ENCODE results near the gene BRIP1.
"Not testable (repeated sequence)": the region's sequence is repeated elsewhere in the genome, so short reads cannot be mapped to it uniquely, and the experiment has no call there.

Gene BRIP1

GRCh38 chr17:61862975-61863800, at the start of gene BRIP1:
Gene BRIP1 (minus strand): TSS chr17:61863528. CDS start chr17:61861539, 1,989 bp downstream.
- peak; percentile 97 for DNase-seq

DNA sequence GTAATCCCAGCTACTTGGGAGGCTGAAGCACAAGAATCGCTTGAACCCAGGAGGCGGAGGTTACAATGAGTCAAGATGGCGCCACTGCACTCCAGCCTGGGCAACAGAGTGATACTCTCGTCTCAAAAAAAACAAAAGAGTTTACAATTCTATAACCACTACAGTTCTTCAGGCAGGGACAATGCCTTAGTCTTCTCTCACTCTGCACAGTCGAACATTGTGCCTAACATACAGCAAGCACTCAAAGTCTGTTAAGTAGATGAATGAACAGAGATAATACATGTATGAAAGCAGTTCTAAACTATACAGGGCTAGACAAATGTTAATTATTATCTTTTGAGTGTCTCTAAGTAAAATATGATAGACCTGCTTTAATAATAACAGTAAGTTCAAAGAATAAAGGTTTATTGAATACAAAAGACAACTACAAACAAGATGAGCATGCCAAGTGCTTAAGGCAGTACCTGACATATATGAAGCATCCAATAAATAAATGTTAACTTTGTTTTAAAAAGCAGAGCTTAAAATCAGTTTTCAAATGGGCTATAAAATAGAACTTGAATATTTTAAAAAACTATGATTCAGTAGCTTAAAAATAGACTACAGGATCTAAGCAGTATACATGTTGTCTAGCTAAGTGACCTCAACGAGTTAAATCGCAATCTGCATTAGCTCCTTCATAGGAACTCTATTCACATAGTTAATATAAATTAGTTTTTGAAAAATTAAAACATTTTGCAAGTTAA, 45.1 kb upstream of the BRIP1 start:
- no peak for DNase-seq

GRCh38 chr17:61907361-61907760, 44.0 kb upstream of the BRIP1 start:
- no peak for DNase-seq

DNA sequence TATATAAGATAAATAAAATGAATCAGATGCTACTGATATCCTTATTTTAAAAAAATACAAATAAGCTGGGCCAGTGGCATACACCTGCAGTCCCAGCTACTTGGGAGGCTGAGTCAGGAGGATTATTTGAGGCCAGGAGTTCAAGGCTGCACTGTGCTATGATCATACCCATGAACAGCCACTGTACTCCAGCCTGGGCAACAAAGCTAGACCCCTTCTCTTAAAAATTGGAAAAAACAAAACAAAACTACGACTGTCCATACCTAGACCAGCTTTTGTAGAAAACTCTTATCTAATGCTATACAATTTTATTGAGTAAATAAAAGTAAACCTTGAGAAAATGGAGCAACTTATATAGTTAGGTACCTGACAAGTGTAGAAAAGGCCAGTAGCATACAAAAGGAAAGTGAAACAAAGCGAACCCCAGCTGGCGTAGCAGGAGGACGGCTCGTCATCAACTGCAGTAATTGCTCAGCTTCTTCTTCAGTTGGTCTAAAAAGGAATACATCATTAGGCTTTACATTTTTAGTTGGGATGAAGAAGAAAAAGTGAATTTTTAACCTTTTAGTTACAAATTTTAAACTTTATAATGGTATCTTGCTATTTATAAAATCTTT, 40.9 kb upstream of the BRIP1 start:
- no peak for DNase-seq

- no peak for DNase-seq
Observed at GRCh38 chr17:61903251-61903650, 39.9 kb upstream of the BRIP1 start.

- DNase-seq: no peak
Observed at GRCh38 chr17:61897548-61898180, 34.3 kb upstream of the BRIP1 start.

GRCh38 chr17:61895391-61895790, 32.1 kb upstream of the BRIP1 start:
- DNase-seq: no peak

- DNase-seq: not testable (repeated sequence)
Observed at GRCh38 chr17:61894310-61894709, 31.0 kb upstream of the BRIP1 start.

GRCh38 chr17:61887733-61888132, 24.4 kb upstream of the BRIP1 start:
- not testable (repeated sequence) for DNase-seq

DNA sequence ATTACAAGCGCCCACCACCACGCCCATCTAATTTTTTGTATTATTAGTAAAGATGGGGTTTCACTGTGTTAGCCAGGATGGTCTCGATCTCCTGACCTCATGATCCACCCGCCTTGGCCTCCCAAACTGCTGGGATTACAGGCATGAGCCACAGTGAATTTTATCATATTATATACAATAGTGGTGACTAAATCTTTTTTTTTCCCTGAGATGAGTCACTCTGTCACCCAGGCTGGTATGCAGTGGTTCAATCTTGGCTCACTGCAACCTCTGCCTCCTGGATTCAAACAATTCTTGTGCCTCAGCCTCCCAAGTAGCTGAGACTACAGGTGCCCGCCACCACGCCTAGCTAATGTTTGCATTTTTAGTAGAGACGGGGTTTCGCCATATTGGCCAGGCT, 22.5 kb upstream of the BRIP1 start:
- DNase-seq: not testable (repeated sequence)

DNA sequence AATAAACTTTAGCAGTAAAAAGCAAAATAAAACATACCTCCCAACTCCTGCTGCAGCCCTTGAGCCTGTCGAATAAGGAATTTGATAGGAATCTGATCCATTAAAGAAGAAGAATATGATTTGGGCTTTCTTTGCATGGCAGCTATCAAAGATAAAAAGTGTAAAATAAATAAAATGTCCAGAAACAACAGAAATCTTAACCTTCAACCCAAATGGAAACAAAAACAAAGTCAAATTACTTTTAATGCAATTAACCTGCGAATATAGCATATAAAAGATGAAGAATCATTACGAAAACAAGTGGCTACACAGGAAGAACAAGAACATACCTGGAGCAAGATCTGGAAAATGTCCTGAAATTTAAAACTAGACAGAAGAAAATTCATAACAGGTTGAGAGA, 21.5 kb upstream of the BRIP1 start:
- DNase-seq: no peak

DNA sequence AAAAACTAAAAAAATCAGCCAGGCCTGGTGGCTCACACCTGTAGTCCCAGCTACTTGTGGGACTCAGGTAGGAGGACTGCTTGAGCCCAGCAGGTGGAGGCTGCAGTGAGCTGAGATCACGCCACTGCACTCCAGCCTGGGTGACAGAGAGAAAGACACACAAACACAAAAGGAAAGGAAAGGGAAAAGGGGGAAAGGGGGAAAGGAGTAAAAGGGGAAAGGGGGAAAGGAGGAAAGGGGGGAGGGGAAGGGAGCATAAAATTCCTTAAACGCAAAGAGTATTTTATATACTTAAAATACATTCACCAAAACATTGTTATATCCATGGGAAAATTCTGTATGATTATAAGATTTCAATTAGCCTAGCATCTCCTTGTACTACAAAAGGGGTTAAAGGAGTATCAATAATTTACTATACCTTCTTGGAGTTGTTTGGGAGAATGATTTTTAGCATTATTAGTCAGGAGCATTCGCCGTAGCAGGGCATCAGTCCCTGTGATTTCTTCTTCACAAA, 17.3 kb upstream of the BRIP1 start:
- no peak for DNase-seq

DNA sequence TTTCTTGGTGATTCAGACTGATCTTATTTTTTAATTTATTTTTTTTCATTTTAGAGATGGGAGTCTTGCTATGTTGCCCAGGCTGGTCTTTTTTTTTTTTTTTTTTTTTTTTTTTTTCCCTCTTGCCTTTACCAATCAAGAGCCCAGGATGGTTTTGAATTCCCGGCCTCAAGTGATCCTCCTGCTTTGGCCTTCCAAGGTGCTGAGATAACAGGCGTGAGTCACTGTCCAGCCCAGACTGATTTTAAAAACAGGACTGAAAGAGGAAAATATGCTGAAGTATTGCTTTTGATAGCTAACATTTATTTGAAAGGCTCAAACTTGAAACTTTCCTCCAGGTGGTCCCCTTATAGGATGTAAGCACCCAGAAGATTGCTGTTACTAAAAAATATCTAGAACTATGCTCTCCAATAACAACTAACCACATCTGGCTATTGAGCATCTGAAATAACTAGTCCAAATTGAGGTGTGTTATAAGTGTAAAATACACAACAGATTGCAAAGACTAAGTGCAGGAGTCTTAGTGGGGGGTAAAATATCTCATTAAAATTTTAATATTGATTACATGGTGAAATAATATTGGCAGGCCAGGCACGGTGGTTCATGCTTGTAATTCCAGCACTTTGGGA, 15.8 kb upstream of the BRIP1 start:
- DNase-seq: no peak

- DNase-seq: no peak
Observed at GRCh38 chr17:61878520-61878919, 15.2 kb upstream of the BRIP1 start.

- DNase-seq: no peak
Observed at GRCh38 chr17:61877837-61878236, 14.5 kb upstream of the BRIP1 start.

- DNase-seq: no peak
Observed at GRCh38 chr17:61875804-61876203, 12.5 kb upstream of the BRIP1 start.

DNA sequence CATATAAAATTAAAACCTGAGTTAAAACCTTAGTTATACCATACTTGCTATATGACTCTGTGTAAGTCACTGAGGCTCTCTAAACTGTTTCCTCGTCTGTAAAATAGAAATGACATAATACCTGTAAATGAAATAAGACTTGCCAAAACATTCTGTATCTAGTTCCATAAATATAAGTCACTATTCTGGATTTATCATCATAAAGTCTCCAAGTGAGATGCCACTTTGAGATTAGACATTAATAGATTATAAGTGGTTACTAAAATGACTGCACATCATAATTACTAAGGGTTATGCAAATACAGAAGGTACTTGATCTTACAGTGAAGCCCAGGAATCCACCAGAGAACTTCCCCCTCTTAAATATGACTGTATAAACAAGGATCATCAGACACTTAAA, 12.0 kb upstream of the BRIP1 start:
- no peak for DNase-seq

DNA sequence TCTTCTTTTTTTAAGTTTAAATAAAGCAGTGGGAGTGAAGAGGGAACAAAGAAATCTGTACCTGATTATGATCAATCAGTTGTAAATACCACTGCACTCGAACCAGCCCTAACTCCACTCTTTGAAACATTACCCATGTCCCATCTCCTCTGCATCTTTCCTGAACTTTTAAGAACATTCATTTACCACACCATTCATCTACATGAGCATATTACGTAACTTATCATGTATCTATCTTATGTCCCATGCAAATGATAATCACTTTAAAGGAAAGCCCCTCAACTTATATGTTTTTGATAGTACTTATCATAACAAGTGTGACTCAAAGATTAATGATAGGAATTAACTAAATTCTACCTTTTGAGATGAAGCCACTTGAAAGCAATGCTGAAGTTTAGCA, 10.7 kb upstream of the BRIP1 start:
- DNase-seq: no peak

- DNase-seq: no peak
Observed at GRCh38 chr17:61872099-61872498, 8.8 kb upstream of the BRIP1 start.

DNA sequence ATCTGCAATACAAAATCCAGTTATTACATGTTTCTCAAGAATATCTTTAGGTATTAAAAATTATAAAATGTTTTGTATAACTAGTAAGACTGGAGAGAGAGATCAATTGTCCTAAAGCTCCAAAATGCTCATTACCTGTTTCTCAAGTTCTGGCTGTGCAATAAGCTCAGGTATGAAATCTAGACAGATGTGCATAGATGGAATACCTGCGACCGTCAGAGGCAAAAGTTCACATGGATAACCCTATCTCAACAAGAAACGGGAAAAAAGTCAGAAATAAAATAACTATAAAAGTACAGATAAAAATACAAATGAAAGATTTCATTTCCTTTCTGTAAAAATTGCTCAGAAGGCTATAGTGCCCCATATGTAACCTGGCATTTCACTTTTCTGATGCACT, 5.8 kb upstream of the BRIP1 start:
- no peak for DNase-seq

GRCh38 chr17:61868074-61868473, 4.7 kb upstream of the BRIP1 start:
- DNase-seq: no peak

DNA sequence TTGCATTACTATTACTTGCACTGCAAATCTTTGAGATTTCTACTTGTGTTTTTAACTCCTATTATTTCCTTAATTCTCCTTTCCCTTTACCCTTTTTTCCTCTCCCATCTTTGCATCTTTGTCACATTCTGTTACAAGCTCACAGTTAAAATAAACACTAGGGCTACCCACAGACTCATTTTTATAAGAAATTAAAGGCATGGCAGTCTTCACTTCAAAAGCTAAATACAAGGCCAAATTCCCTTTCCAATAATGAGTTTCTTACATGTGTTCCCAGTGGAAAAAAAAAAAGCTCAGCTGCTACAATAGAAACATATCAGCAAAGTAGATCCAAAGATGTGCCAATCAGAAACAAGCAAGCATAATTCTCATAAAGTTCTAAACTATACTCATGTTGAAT, 3.7 kb upstream of the BRIP1 start:
- no peak for DNase-seq

GRCh38 chr17:61863801-61864126, 436 bp upstream of the BRIP1 start:
- no peak for DNase-seq
